ENCODE results near the gene ADAMTS7.
A peak's percentile ranks its signal among the peaks of the same experiment; 100 is the strongest.
"Not testable (repeated sequence)": the region's sequence is repeated elsewhere in the genome, so short reads cannot be mapped to it uniquely, and the experiment has no call there.

Gene ADAMTS7

DNA sequence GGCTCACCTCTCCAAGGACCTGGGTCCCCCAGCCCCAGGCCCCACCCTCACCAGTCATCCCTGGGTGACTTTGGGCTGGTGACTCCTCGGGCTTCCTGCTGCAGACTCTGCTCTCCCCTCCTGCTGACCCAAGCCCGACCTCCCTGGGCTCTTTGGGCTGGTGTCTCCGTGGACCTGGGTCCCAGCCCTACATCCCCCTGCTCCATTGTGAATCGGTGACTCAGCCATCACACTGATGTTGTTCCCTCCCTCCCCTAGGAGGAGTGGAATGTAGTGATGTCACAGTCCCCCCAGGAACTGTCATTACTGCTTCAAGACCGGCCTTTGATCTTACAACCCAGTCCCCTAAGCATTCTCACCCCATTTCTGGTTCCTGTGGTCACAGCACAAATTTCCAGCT is 83.7 kb downstream of the ADAMTS7 start:
- FAIRE-seq (no peak), DNase-seq (ENCODE audit: low spot score) (peak; percentile 62)

DNA sequence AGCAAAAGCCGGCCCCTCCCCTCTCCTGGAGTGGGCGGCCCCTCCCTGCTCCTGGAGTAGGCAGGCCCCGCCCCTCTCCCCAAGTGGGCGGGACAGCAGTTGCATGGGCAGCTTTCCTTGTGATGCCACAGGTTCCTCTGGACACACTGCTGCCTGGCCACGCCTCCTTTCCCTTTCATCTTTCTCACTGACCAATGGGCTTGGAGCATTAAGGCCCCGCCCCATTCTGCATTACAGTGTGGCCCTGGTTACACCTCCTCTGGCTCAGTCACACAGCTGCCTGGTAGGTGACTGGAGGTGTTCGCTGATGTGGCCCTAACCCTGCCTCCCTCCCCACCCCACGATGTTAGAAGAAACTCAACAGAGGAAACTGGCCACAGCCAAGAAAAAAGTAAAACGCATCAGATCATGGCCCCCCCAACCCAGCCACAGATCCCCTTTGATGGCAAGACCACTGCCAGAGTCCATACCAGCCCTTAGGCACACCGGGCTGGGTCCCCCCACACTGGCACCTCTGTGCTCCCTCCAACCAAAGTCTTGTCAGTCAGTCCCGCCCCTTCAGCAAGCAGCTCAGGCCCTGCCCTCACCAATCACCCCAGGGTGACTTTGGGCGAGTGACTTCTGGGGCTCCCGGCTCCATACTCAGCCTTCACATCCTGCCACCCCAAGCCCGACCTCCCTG is 84.3 kb downstream of the ADAMTS7 start:
- peak; percentile 5 for FAIRE-seq
- peak; percentile 22 for DNase-seq (ENCODE audit: low spot score)

DNA sequence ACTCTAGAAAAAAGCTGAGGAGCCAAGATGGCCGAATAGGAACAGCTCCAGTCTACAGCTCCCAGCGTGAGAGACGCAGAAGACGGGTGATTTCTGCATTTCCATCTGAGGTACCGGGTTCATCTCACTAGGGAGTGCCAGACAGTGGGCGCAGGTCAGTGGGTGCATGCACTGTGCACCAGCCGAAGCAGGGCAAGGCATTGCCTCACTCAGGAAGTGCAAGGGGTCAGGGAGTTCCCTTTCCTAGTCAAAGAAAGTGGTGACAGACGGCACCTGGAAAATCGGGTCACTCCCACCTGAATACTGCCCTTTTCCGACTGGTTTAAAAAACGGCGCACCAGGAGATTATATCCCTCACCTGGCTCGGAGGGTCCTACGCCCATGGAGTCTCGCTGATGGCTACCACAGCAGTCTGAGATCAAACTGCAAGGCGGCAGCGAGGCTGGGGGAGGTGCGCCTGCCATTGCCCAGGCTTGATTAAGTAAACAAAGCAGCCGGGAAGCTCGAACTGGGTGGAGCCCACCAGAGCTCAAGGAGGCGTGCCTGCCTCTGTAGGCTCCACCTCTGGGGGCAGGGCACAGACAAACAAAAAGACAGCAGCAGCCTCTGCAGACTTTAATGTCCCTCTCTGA is 91.3 kb downstream of the ADAMTS7 start:
- not testable (repeated sequence) for FAIRE-seq; DNase-seq (ENCODE audit: low spot score)

DNA sequence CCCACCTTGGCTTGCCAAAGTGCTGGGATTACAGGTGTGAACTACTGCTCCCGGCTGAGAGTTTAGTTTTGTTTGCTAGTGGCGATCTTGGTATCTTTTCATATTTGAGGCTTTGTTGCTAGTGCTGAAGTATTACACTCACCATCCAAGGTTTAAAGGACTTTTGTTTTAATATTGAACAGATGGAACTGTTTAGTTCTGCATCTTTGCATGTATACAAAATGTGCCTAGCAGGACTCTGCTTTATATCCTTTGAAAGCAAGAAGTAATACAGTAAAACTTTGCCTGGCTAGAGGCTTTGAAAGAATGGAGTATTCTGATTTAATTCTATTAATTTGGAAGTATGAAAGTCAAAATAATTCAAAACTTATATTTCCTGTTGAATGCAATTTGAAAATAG is 92.4 kb downstream of the ADAMTS7 start:
- DNase-seq (ENCODE audit: low spot score) (no peak), FAIRE-seq (no peak)

- no peak for FAIRE-seq
- DNase-seq (ENCODE audit: low spot score) = no peak
Observed at GRCh38 chr15:78717956-78718656, 93.2 kb downstream of the ADAMTS7 start.

DNA sequence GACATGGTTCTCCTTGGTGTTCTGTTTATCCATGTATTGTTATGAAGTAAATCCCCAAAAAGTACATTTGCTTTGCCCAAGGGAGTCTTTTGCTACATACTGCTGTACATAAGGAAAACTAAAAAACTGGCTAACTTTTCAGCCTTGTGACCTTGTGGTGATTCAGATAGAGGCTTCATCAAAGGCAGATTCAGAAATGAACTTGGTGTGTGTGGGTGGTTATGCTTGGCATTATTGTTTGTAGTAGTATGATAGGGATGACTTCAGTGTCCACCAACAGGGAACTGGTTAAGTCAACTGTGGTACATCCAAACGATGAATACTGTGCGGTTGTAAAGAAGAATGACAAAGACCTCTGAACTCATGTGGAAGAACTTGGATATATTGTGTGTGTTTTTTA is 94.6 kb downstream of the ADAMTS7 start:
- no peak for DNase-seq (ENCODE audit: low spot score)
- FAIRE-seq = no peak

DNA sequence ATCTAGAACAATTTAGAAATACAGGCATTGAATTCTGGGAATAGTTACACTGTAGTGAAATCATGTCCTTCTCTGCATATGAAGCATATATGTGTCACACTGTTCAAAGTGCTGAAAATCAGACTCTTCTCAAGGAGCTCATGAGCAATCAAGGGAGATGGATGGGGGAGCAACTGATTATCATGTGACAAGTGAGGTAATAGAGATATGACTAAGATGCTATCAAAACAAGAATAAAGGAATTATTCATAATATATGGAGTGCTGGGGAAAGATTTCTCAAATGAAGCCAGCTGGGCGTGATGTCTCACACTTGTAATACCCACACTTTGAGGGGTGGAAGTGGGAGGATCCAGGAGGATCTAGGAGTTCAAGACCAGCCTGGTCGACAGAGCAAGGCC is 95.3 kb downstream of the ADAMTS7 start:
- FAIRE-seq (no peak), DNase-seq (ENCODE audit: low spot score) (peak; percentile 20)

DNA sequence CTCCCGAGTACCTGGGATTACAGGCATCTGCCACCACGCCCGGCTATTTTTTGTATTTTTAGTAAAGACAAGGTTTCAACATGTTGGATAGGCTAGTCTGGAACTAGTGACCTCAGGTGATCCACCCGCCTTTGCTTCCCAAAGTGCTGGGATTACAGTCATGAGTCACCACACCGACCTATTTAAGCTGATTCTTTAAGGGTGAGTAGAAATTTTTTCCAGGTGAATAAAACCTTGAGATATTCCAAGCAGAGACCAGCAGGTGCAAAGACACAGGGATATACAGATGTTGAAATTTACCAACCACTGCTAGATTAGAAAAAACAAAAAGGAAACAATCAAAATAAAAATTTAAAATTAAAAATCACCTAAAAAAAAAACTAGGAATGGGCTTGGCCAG is 95.8 kb downstream of the ADAMTS7 start:
- no peak for FAIRE-seq
- no peak for DNase-seq (ENCODE audit: low spot score)

DNA sequence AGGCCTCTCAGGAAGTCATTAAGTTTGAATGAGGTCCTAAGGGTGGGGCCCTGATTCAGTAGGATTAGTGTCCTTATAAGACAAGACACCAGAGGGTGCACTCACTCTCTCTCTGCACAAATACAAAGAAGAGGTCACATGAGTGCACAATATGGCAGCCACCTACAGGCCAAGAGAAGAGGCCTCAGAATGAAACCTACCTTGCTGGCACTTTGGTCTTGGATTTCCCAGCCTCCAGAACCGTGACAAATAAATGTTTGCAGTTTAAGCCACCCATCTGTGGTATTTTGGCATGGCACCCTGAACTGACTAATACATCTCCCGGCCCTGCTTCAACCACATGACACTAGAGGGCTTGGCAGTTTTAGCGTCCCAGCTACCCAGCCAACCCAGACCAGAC is 96.4 kb downstream of the ADAMTS7 start:
- FAIRE-seq (no peak), DNase-seq (ENCODE audit: low spot score) (no peak)

GRCh38 chr15:78712797-78713515 is 98.3 kb downstream of the ADAMTS7 start:
- DNase-seq (ENCODE audit: low spot score) (no peak), FAIRE-seq (no peak)

GRCh38 chr15:78711638-78712037 is 99.6 kb downstream of the ADAMTS7 start:
- no peak for DNase-seq (ENCODE audit: low spot score)
- FAIRE-seq = no peak

- DNase-seq (ENCODE audit: low spot score) (peak; percentile 85), FAIRE-seq (peak; percentile 46)
Observed at GRCh38 chr15:78709263-78709882, 101.9 kb downstream of the ADAMTS7 start.
